ENCODE measurements around the gene REXO4. TPM values are rescaled to one million over a fixed set of nuclear protein-coding genes. Genes with fewer than 3 reads are reported as not detected.

The REXO4 gene
- total RNA-seq, 4 donors from 2014 or later = 12.1 to 21.9 (median 16.0) TPM

DNA sequence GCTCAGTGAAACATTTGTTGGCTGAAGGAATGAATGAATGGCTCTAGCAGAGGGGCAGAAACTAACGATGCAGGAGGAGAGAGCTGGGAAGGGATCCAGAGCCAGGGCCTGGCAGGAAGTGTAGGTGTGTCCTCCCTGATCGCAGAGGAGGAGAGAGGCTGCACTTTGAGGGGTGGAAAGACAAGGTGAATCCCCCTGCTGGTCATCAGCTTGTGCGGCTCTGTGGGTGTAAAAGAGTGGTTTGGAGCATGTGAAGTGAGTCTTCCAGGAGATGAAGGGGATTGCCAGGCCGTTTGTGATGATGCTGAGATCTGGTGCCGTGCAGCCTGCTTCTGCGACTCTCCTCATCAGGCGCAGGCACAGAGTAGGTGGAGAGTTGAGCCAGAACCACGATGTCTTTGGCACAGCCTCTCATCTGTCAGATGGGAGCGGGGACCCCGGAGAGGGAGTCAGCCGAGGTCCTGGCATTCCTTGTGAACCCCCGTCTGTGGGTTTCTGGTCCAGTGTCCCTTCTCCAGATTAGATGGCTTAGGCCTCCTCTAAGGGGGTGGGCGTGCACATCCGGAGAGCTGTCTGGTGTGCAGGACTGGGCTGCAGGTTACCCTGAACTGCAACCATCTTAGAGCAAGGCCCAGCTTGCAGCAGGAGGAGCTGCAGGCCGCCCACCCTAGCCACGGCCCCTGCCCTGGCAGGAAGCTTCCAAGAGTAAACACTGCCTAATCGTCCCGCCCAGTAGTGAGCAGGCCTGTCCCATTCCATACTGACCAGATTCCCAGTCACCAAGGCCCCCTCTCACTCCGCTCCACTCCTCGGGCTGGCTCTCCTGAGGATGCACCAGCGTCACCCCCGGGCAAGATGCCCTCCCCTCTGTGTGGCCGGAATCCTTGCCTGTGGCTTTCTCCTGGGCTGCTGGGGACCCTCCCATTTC, 4.1 kb upstream of the REXO4 start, which contains the start of gene ADAMTS13:
Gene ADAMTS13 (plus strand): TSS at position 753 of the 928 bp plus-strand sequence. CDS start 77 bp downstream, at position 830.
- Histone ChIP-seq H3K9me3 (no peaks in the 10 kb centered on the region), H3K4me3 (no peak within 1 kb of the TSS), H3K36me3 (no peaks in the 10 kb centered on the region), H3K27ac (no peak within 1 kb of the TSS), H3K27me3 (peaks cover under 1% of the 10 kb centered on the region), H3K4me1 (peaks cover 0 to 24% (median 16%) of the 10 kb centered on the region in 4 donors)
- TF ChIP-seq POLR2AphosphoS5 (IDR thresholded peaks at IDR 0.05) = no peak
- no peak for TF ChIP-seq EP300 (IDR thresholded peaks at IDR 0.05; ENCODE audit: low read depth)
- no peak for TF ChIP-seq POLR2A (IDR thresholded peaks at IDR 0.05)
- TF ChIP-seq, protein P1, sequence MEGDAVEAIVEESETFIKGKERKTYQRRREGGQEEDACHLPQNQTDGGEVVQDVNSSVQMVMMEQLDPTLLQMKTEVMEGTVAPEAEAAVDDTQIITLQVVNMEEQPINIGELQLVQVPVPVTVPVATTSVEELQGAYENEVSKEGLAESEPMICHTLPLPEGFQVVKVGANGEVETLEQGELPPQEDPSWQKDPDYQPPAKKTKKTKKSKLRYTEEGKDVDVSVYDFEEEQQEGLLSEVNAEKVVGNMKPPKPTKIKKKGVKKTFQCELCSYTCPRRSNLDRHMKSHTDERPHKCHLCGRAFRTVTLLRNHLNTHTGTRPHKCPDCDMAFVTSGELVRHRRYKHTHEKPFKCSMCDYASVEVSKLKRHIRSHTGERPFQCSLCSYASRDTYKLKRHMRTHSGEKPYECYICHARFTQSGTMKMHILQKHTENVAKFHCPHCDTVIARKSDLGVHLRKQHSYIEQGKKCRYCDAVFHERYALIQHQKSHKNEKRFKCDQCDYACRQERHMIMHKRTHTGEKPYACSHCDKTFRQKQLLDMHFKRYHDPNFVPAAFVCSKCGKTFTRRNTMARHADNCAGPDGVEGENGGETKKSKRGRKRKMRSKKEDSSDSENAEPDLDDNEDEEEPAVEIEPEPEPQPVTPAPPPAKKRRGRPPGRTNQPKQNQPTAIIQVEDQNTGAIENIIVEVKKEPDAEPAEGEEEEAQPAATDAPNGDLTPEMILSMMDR (IDR thresholded peaks at IDR 0.05) = no peak
- 40 to 58% methylated on average over 1 to 23 of the region's 23 CpGs for WGBS, 2 donors (ENCODE audit: low coverage in 1 of 2)
- intact Hi-C loops (cut with DNase I; ENCODE audit: low total_unique reads) (no loop called here), in situ Hi-C loops (cut with MboI; ENCODE audit: low pct_ligation_motif_present in 1 of 4, low pct_unique_long_range_greater_than_20kb in 1 of 4, low sequenced_read_pairs in 3 of 4) (no loop called here)
- DNase-seq = no peak

DNA sequence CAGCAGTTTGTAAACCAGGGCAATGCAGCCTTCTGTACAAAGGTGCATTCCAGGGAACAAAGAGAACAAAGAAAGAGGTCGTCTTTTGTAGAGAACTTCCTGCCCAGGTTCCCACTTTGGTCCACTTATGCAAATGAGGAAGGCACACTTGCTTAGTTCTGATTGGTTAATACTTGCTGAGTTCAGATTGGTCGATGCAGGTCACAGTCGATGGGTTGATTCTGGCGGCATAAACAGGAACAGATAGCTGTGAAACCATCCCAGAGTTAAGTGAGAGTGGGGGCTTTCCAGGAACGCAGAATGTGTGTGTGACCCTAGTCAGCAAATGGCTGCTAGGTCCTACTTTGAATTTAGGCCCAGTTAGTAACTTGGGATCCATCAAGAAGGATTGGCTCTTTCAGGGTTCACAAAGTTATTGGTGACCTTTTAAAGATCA, 2.6 kb upstream of the REXO4 start:
- Histone ChIP-seq H3K36me3 (no peaks in the 10 kb centered on the region), H3K4me1 (peaks cover 0 to 35% (median 27%) of the 10 kb centered on the region in 4 donors), H3K27ac (no peak overlapping the region), H3K9me3 (no peaks in the 10 kb centered on the region), H3K4me3 (no peak overlapping the region), H3K27me3 (no peaks in the 10 kb centered on the region)
- TF ChIP-seq, protein P1 (IDR thresholded peaks at IDR 0.05) = no peak
- no peak for TF ChIP-seq POLR2A (IDR thresholded peaks at IDR 0.05)
- intact Hi-C loops (cut with DNase I; ENCODE audit: low total_unique reads) (no loop called here), in situ Hi-C loops (cut with MboI; ENCODE audit: low pct_ligation_motif_present in 1 of 4, low pct_unique_long_range_greater_than_20kb in 1 of 4, low sequenced_read_pairs in 3 of 4) (no loop called here)
- WGBS, 2 donors (ENCODE audit: low coverage in 1 of 2) = 38 to 55% methylated on average over 1 to 5 of the region's 5 CpGs
- DNase-seq = no peak

DNA sequence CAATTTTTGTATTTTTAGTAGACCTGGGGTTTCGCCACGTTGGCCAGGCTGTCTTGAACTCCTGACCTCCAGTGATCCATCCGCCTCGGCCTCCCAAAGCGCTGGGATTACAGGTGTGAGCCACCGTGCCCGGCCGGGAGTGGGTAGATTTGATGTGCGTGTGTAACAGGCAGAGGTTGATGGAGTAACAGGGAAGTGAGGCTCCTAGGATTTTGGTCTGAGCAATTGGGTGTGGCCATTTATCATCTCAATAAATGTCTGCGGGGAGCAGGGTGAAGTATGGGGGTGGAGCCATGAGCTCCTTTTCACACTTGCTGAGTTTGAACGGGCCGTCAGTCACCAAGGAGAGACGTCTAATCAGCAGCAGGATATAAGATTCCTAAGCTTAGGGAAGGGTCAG, 1.2 kb upstream of the REXO4 start:
- DNase-seq = peak; percentile 69
- Histone ChIP-seq H3K4me1 (peaks cover 0 to 38% (median 27%) of the 10 kb centered on the region in 4 donors), H3K36me3 (peaks cover 0 to 7% (median 0%) of the 10 kb centered on the region in 4 donors), H3K27me3 (no peaks in the 10 kb centered on the region), H3K9me3 (no peaks in the 10 kb centered on the region), H3K4me3 (peak overlapping the region in 3 of 4 donors; percentile 80 to 99 (median 97)), H3K27ac (peak overlapping the region; percentile 90 to 94 (median 94))
- intact Hi-C loops (cut with DNase I; ENCODE audit: low total_unique reads) = no loop called here
- WGBS, 2 donors (ENCODE audit: low coverage in 1 of 2) = 46% methylated on average over 13 of the region's 13 CpGs; no CpG with 5 or more reads in 1 of the 2 donors
- TF ChIP-seq, protein P1 (IDR thresholded peaks at IDR 0.05) = no peak
- TF ChIP-seq POLR2AphosphoS5 (IDR thresholded peaks at IDR 0.05) (peak in 2 of 3 donors; percentile 63 to 77), EP300 (IDR thresholded peaks at IDR 0.05; ENCODE audit: low read depth) (no peak), POLR2A (IDR thresholded peaks at IDR 0.05) (peak; percentile 63)
- in situ Hi-C loops (cut with MboI; ENCODE audit: low pct_ligation_motif_present in 1 of 4, low pct_unique_long_range_greater_than_20kb in 1 of 4, low sequenced_read_pairs in 3 of 4) = no loop called here

DNA sequence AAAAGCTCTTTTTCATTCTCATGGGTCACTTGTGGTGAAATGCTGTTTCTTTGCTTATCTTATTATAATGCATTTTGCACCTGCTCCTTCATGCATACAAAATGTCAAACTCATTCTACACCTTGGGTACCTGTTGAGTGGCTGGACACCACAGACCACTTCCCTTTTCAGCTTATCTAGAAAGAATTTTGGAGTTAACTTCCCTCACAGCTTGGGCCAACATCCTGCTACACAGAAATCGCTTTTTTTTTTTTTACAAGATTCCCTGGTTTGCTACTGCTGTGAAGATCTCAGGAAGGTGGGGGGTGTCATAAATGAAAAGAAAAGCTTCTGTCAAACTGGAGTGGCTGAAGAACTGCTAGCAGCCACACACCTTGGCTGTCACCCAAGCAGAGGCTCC, 2.6 kb downstream of the REXO4 start:
- no peaks in the 10 kb centered on the region for H3K9me3 ChIP-seq
- no peaks in the 10 kb centered on the region for H3K27me3 ChIP-seq
- intact Hi-C loops (cut with DNase I; ENCODE audit: low total_unique reads) (no loop called here), in situ Hi-C loops (cut with MboI; ENCODE audit: low pct_ligation_motif_present in 1 of 4, low pct_unique_long_range_greater_than_20kb in 1 of 4, low sequenced_read_pairs in 3 of 4) (no loop called here)
- peaks cover 0 to 24% (median 10%) of the 10 kb centered on the region in 4 donors for H3K36me3 ChIP-seq
- WGBS, 2 donors (ENCODE audit: low coverage in 1 of 2) = 65% methylated on average over 1 of the region's 1 CpG; no CpG with 5 or more reads in 1 of the 2 donors
- TF ChIP-seq POLR2A (IDR thresholded peaks at IDR 0.05) (no peak), POLR2AphosphoS5 (IDR thresholded peaks at IDR 0.05) (no peak), EP300 (IDR thresholded peaks at IDR 0.05; ENCODE audit: low read depth) (no peak)
- TF ChIP-seq, protein P1 (IDR thresholded peaks at IDR 0.05) = no peak
- no peak for DNase-seq
- no peak overlapping the region for H3K4me3 ChIP-seq
- H3K4me1 ChIP-seq = peaks cover 0 to 33% (median 27%) of the 10 kb centered on the region in 4 donors
- no peak overlapping the region for H3K27ac ChIP-seq

All from transverse colon (tissue), 4 donors.